DND-41 (cell line): Measurements from ENCODE around the gene IL26.

Experiments used
- ATAC-seq: fragments of 200-7000 bp; cut with Tn5 transposase; 3 replicates; pipeline ENCODE4 v1.9.1; 2021; ENCODE audit warnings: low read depth; ENCODE audit not compliant: insufficient read depth
- DNase-seq: peaks from one replicate; pipeline ENCODE4 v3.0.0-alpha.2; 2020
- H2AFZ ChIP-seq: 2 replicates; pipeline ENCODE4 v1.6.0; 2012; ENCODE audit warnings: low read depth, low read length
- H3K27ac ChIP-seq: 2 replicates; pipeline ENCODE4 v1.5.1; 2012; ENCODE audit warnings: low read length, inconsistent platforms
- H3K27me3 ChIP-seq: fragments of 200-600 bp; sonication (generic); 2 replicates; pipeline ENCODE4 v1.6.0; 2012; ENCODE audit warnings: low read length, mild to moderate bottlenecking, inconsistent platforms; ENCODE audit not compliant: insufficient read depth, poor library complexity
- H3K36me3 ChIP-seq: 2 replicates; pipeline ENCODE4 v1.5.1; 2012; ENCODE audit warnings: low read length, inconsistent platforms; ENCODE audit not compliant: insufficient read depth
- H3K4me1 ChIP-seq: 2 replicates; pipeline ENCODE4 v1.5.1; 2012; ENCODE audit warnings: mild to moderate bottlenecking, low read length; ENCODE audit not compliant: insufficient read depth
- H3K4me2 ChIP-seq: 2 replicates; pipeline ENCODE4 v1.6.0; 2012; ENCODE audit warnings: mild to moderate bottlenecking, moderate library complexity, low read length, inconsistent platforms; ENCODE audit not compliant: insufficient read depth
- H3K4me3 ChIP-seq, 2 experiments: fragments of 200-600 bp in 1 of 2; shearing (Covaris generic) in 1 of 2; 2 replicates each; pipeline ENCODE4 v1.5.1; 2012 to 2016; ENCODE audit warnings: inconsistent platforms in 2 of 2, low read length in 2 of 2, mild to moderate bottlenecking in 2 of 2, low read depth in 1 of 2, moderate library complexity in 1 of 2
- H3K79me2 ChIP-seq: 2 replicates; pipeline ENCODE4 v1.6.0; 2012; ENCODE audit warnings: low read length, inconsistent platforms; ENCODE audit not compliant: insufficient read depth
- H3K9ac ChIP-seq: 2 replicates; pipeline ENCODE4 v1.6.0; 2012; ENCODE audit warnings: low read depth, mild to moderate bottlenecking, inconsistent platforms, low read length, moderate library complexity
- H3K9me3 ChIP-seq: 2 replicates; pipeline ENCODE4 v1.5.1; 2012; ENCODE audit warnings: low read length, moderate library complexity, mild to moderate bottlenecking, inconsistent platforms; ENCODE audit not compliant: insufficient read depth, severe bottlenecking
- H4K20me1 ChIP-seq: 2 replicates; pipeline ENCODE4 v1.6.0; 2012; ENCODE audit warnings: low read length; ENCODE audit not compliant: insufficient read depth
- CTCF ChIP-seq: IDR thresholded peaks from 2 replicates; pipeline ENCODE4 v1.5.1; 2012; ENCODE audit warnings: borderline replicate concordance, low read length, moderate library complexity, mild to moderate bottlenecking; ENCODE audit not compliant: poor library complexity, severe bottlenecking; ENCODE audit errors: extremely low read depth
- EZH2 ChIP-seq: IDR thresholded peaks from 3 replicates; pipeline ENCODE4 v1.6.1; 2012; ENCODE audit warnings: borderline replicate concordance, low read depth, mild to moderate bottlenecking, moderate library complexity, low read length, inconsistent platforms; ENCODE audit not compliant: severe bottlenecking

Gene IL26

GRCh38 chr12:68240079-68240478, 14.5 kb upstream of the IL26 start:
- Histone ChIP-seq H3K4me1 (peaks cover 36% of the 10 kb centered on the region), H3K9me3 (no peaks in the 10 kb centered on the region), H3K36me3 (no peaks in the 10 kb centered on the region), H3K4me3 (no peak overlapping the region), H3K4me2 (no peak overlapping the region), H3K27me3 (no peaks in the 10 kb centered on the region), H3K79me2 (no peaks in the 10 kb centered on the region), H4K20me1 (no peaks in the 10 kb centered on the region), H3K27ac (peak overlapping the region; percentile 69), H2AFZ (peak overlapping the region; percentile 88), H3K9ac (no peak overlapping the region)
- TF ChIP-seq EZH2: no peak
- TF ChIP-seq CTCF: no peak
- ATAC-seq (no peak), DNase-seq (no peak)

- Histone ChIP-seq H2AFZ (no peak overlapping the region), H3K9me3 (no peaks in the 10 kb centered on the region), H3K36me3 (no peaks in the 10 kb centered on the region), H3K4me2 (no peak overlapping the region), H3K79me2 (no peaks in the 10 kb centered on the region), H3K4me3 (no peak overlapping the region), H3K27me3 (no peaks in the 10 kb centered on the region), H3K9ac (no peak overlapping the region), H3K4me1 (peaks cover 36% of the 10 kb centered on the region), H3K27ac (no peak overlapping the region), H4K20me1 (no peaks in the 10 kb centered on the region)
- DNase-seq (no peak), ATAC-seq (no peak)
- TF ChIP-seq CTCF (no peak), EZH2 (no peak)
These were observed 13.8 kb upstream of the IL26 start for GRCh38 chr12:68239309-68239982.

GRCh38 chr12:68237619-68238018, 12.0 kb upstream of the IL26 start:
- Histone ChIP-seq H3K27ac (no peak overlapping the region), H3K4me3 (no peak overlapping the region), H3K27me3 (no peaks in the 10 kb centered on the region), H3K9me3 (no peaks in the 10 kb centered on the region), H2AFZ (peak overlapping the region; percentile 90), H3K79me2 (no peaks in the 10 kb centered on the region), H3K36me3 (no peaks in the 10 kb centered on the region), H3K9ac (no peak overlapping the region), H4K20me1 (no peaks in the 10 kb centered on the region), H3K4me2 (no peak overlapping the region), H3K4me1 (peaks cover 36% of the 10 kb centered on the region)
- ATAC-seq (no peak), DNase-seq (no peak)
- no peak for TF ChIP-seq CTCF
- TF ChIP-seq EZH2: no peak

GRCh38 chr12:68237078-68237477, 11.5 kb upstream of the IL26 start:
- Histone ChIP-seq H3K9me3 (no peaks in the 10 kb centered on the region), H2AFZ (peak overlapping the region; percentile 90), H3K36me3 (no peaks in the 10 kb centered on the region), H3K27me3 (no peaks in the 10 kb centered on the region), H4K20me1 (no peaks in the 10 kb centered on the region), H3K4me3 (peak overlapping the region in 1 of 2 experiments; percentile 48; a peak in 2 of 4 replicates), H3K4me1 (peaks cover 36% of the 10 kb centered on the region), H3K4me2 (peak overlapping the region; percentile 77), H3K79me2 (no peaks in the 10 kb centered on the region), H3K9ac (peak overlapping the region; percentile 50), H3K27ac (peak overlapping the region; percentile 70)
- TF ChIP-seq EZH2 (no peak), CTCF (peak; percentile 19)
- ATAC-seq (no peak), DNase-seq (no peak)
